HepG2 (cell line): ENCODE data around the gene CAMTA2. TPM values are rescaled to one million over a fixed set of nuclear protein-coding genes. Genes with fewer than 3 reads are reported as not detected.

Source experiments
- AGO2 ChIP-seq: fragments of 200-400 bp; formaldehyde crosslinking; optimal IDR thresholded peaks from 2 replicates; pipeline ENCODE3; 2017; ENCODE audit warnings: mild to moderate bottlenecking, low read depth, low read length, moderate library complexity
- BRCA1 ChIP-seq: sonication (generic); formaldehyde crosslinking; IDR thresholded peaks from 2 replicates; pipeline ENCODE4 v1.4.0; 2020; ENCODE audit warnings: missing genetic modification reagents
- CAMTA2 ChIP-seq: sonication (generic); formaldehyde crosslinking; IDR thresholded peaks from 2 replicates; pipeline ENCODE4 v1.4.0; 2020; ENCODE audit warnings: mild to moderate bottlenecking, missing genetic modification reagents, borderline replicate concordance
- DZIP1 ChIP-seq: sonication (generic); formaldehyde crosslinking; IDR thresholded peaks from 2 replicates; pipeline ENCODE4 v1.5.0; 2020; ENCODE audit warnings: mild to moderate bottlenecking, missing genetic modification reagents
- FOSL2 ChIP-seq: sonication (generic); formaldehyde crosslinking; IDR thresholded peaks from 2 replicates; pipeline ENCODE4 v1.4.0; 2020; ENCODE audit warnings: missing genetic modification reagents
- GLI4 ChIP-seq: sonication (generic); formaldehyde crosslinking; IDR thresholded peaks from 2 replicates; pipeline ENCODE4 v1.5.1; 2020; ENCODE audit warnings: missing genetic modification reagents, mild to moderate bottlenecking, moderate library complexity, borderline replicate concordance
- HHEX ChIP-seq: IDR thresholded peaks from 2 replicates; pipeline ENCODE4 v1.6.1; 2016; ENCODE audit warnings: control low read depth
- HNRNPLL ChIP-seq: fragments of 200-400 bp; formaldehyde crosslinking; IDR thresholded peaks from 2 replicates; pipeline ENCODE4 v1.6.1; 2017; ENCODE audit warnings: mild to moderate bottlenecking, low read depth, low read length; ENCODE audit not compliant: poor library complexity, severe bottlenecking
- KDM1A ChIP-seq: IDR thresholded peaks from 2 replicates; pipeline ENCODE4 v1.6.1; 2016; ENCODE audit warnings: missing compliant biosample characterization
- KDM2A ChIP-seq: sonication (generic); formaldehyde crosslinking; IDR thresholded peaks from 2 replicates; pipeline ENCODE4 v1.4.0; 2020; ENCODE audit warnings: low read depth, missing genetic modification reagents, borderline replicate concordance
- LCORL ChIP-seq, 2 experiments: fragments of 450-650 bp in 1 of 2; sonication (generic) in 1 of 2; formaldehyde crosslinking in 1 of 2; IDR thresholded peaks; 2 replicates each; pipeline versions ENCODE4 v1.5.0 to v1.6.1; 2017 to 2020; ENCODE audit warnings: antibody characterized with exemption in 1 of 2, missing genetic modification reagents in 1 of 2
- MBD4 ChIP-seq: IDR thresholded peaks from 2 replicates; pipeline ENCODE4 v1.6.1; 2012; ENCODE audit warnings: low read length, inconsistent platforms, borderline replicate concordance
- MTF2 ChIP-seq: sonication (generic); formaldehyde crosslinking; IDR thresholded peaks from 2 replicates; pipeline ENCODE4 v1.5.0; 2020; ENCODE audit warnings: missing genetic modification reagents, borderline replicate concordance
- PHF5A ChIP-seq: IDR thresholded peaks from one replicate; pipeline ENCODE4 v1.6.1; 2018; ENCODE audit warnings: low read depth, missing genetic modification reagents; ENCODE audit not compliant: unreplicated experiment
- RXRB ChIP-seq: IDR thresholded peaks from 2 replicates; pipeline ENCODE4 v1.6.1; 2016; ENCODE audit warnings: borderline replicate concordance, missing genetic modification reagents, missing compliant biosample characterization
- SMAD1 ChIP-seq: sonication (generic); formaldehyde crosslinking; IDR thresholded peaks from 2 replicates; pipeline ENCODE4 v1.4.0; 2020; ENCODE audit warnings: missing genetic modification reagents, low read depth, mild to moderate bottlenecking, borderline replicate concordance
- U2AF1 ChIP-seq: fragments of 200-400 bp; formaldehyde crosslinking; optimal IDR thresholded peaks from 2 replicates; pipeline ENCODE3; 2017; ENCODE audit warnings: mild to moderate bottlenecking, low read depth, low read length
- ZBTB4 ChIP-seq: sonication (generic); formaldehyde crosslinking; IDR thresholded peaks from 2 replicates; pipeline ENCODE4 v1.4.0; 2020; ENCODE audit warnings: missing genetic modification reagents, mild to moderate bottlenecking, borderline replicate concordance
- ZNF124 ChIP-seq: sonication (generic); formaldehyde crosslinking; IDR thresholded peaks from 2 replicates; pipeline ENCODE4 v1.4.0; 2020; ENCODE audit warnings: missing genetic modification reagents
- ZNF644 ChIP-seq: IDR thresholded peaks from 2 replicates; pipeline ENCODE4 v1.6.1; 2016; ENCODE audit warnings: low read depth
- ZNF761 ChIP-seq: sonication (generic); formaldehyde crosslinking; conservative IDR thresholded peaks from 2 replicates; pipeline ENCODE4 v1.4.0; 2020; ENCODE audit warnings: mild to moderate bottlenecking, missing genetic modification reagents
- polyA plus RNA-seq, 8 experiments: library from polyadenylated mRNA; depleted of rRNA in 3 of 8; stranded (reverse) in 7 of 8; unstranded in 1 of 8; fragments of >200 nt; fragmentation: Illumina TruSeq in 4 of 8; extraction: Trizol in 4 of 8; gene quantifications; 2 replicates each; pipeline versions ENCODE4 v1.2.1 to v1.2.3, GENCODE V29; 2011 to 2016; ENCODE audit warnings: low read depth in 4 of 8, missing spikeins in 1 of 8, mixed read lengths in 1 of 8; ENCODE audit not compliant: insufficient read depth in 1 of 8
- total RNA-seq, 5 experiments: library from RNA; depleted of rRNA; stranded (reverse); fragments of >200 nt; fragmentation: Illumina TruSeq; extraction: Trizol; gene quantifications; 2 replicates each; pipeline ENCODE4 v1.2.3, GENCODE V29; 2016; ENCODE audit warnings: low read depth in 1 of 5
- TF ChIP-seq, protein P1 (sequence below): sonication (generic); formaldehyde crosslinking; IDR thresholded peaks from 2 replicates; pipeline ENCODE4 v1.5.1; 2020; ENCODE audit warnings: missing genetic modification reagents, mild to moderate bottlenecking, borderline replicate concordance

Gene CAMTA2
- total and polyA plus RNA-seq, 2 of the 13 experiments (the other 11 are each of a cell fraction or from before 2014, with no cell fraction given): 4.1 to 7.1 TPM

GRCh38 chr17:4949321-4950074 is 38.0 kb downstream of the CAMTA2 start (continued):
- TF ChIP-seq HNRNPLL (no peak), KDM1A (CRISPR knock-in tag) (no peak), LCORL (IDR thresholded peaks at IDR 0.05) (no peak), LCORL (CRISPR knock-in tag; IDR thresholded peaks at IDR 0.05) (peak; percentile 18; the same call in 1 of the 2 replicates), RXRB (CRISPR knock-in tag) (peak; percentile 84), AGO2 (peak; percentile 92), CAMTA2 (no peak), SMAD1 (CRISPR knock-in tag) (peak; percentile 58; the same call in 1 of the 2 replicates), FOSL2 (CRISPR knock-in tag) (peak; percentile 83), ZNF644 (CRISPR knock-in tag) (no peak), GLI4 (peak; percentile 89; the same call in 1 of the 2 replicates), PHF5A (no peak), HHEX (CRISPR knock-in tag) (no peak), ZBTB4 (no peak), DZIP1 (CRISPR knock-in tag) (0 out of 2 replicates have a peak, but pooled peaks have one; percentile 35), ZNF761 (CRISPR knock-in tag) (no peak; the same call in 1 of the 2 replicates), MBD4 (no peak), MTF2 (CRISPR knock-in tag) (no peak), ZNF124 (CRISPR knock-in tag) (no peak; the same call in 1 of the 2 replicates), KDM2A (CRISPR knock-in tag) (peak; percentile 16; the same call in 1 of the 2 replicates), BRCA1 (CRISPR knock-in tag) (no peak), U2AF1 (no peak)
- TF ChIP-seq, protein P1, sequence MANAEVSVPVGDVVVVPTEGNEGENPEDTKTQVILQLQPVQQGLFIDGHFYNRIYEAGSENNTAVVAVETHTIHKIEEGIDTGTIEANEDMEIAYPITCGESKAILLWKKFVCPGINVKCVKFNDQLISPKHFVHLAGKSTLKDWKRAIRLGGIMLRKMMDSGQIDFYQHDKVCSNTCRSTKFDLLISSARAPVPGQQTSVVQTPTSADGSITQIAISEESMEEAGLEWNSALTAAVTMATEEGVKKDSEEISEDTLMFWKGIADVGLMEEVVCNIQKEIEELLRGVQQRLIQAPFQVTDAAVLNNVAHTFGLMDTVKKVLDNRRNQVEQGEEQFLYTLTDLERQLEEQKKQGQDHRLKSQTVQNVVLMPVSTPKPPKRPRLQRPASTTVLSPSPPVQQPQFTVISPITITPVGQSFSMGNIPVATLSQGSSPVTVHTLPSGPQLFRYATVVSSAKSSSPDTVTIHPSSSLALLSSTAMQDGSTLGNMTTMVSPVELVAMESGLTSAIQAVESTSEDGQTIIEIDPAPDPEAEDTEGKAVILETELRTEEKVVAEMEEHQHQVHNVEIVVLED (CRISPR knock-in tag): no peak
